HepG2 (cell line): ENCODE measurements around the gene MEF2A. TPM values are rescaled to one million over a fixed set of nuclear protein-coding genes. Genes with fewer than 3 reads are reported as not detected.

Experiments used
- ATAC-seq: fragments of 200-7000 bp; cut with Tn5 transposase; 3 replicates; pipeline ENCODE4 v1.9.1; 2020; ENCODE audit warnings: mild to moderate bottlenecking, moderate library complexity
- BruUV-seq: library from RNA; stranded (reverse); fragments of 400-500 nt; replicated peaks from 2 replicates; lab custom pipeline; 2021; lab: Mats Ljungman, UMichigan
- CTCF ChIA-PET: fragments of 300-600 bp; formaldehyde crosslinking; extraction: SDS; loops from one replicate; lab custom pipeline; 2021; ENCODE audit warnings: low total read pairs, inconsistent platforms, low intra/inter-chr PET ratio; lab: Yijun Ruan, JAX
- POLR2A ChIA-PET: fragments of 350-600 bp; sonication (Branson Sonifier 250); formaldehyde crosslinking; loops from one replicate; lab custom pipeline; 2020; ENCODE audit warnings: antibody characterized with exemption, inconsistent platforms; lab: Yijun Ruan, JAX
- DNase-seq: peaks from one replicate; pipeline ENCODE4 v3.0.0-alpha.2; 2015; ENCODE audit warnings: low spot score
- FAIRE-seq: peaks from 3 replicates; lab custom pipeline; 2011; peaks lifted over from hg19 to GRCh38; lab: Jason Lieb, UNC
- H2AFZ ChIP-seq: one replicate; pipeline ENCODE4 v1.6.1; 2011; ENCODE audit warnings: low read length, inconsistent platforms
- H3K27ac ChIP-seq: fragments of 300-600 bp; 3 replicates; pipeline ENCODE4 v1.8.0; 2011; ENCODE audit warnings: mixed run types, mild to moderate bottlenecking, mixed read lengths, low read length, inconsistent platforms; ENCODE audit not compliant: insufficient read depth; ENCODE audit errors: extremely low read length
- H3K27me3 ChIP-seq, 2 experiments: fragments of 200-600 bp in 1 of 2; 2 replicates in 1 of 2; 3 replicates in 1 of 2; pipeline versions ENCODE4 v1.6.0 to v1.8.0; 2011; ENCODE audit warnings: low read length in 2 of 2, mild to moderate bottlenecking in 2 of 2, moderate library complexity in 2 of 2, inconsistent platforms in 1 of 2; ENCODE audit not compliant: insufficient read depth in 2 of 2, control insufficient read depth in 1 of 2
- H3K36me3 ChIP-seq, 2 experiments: fragments of 200-600 bp in 1 of 2; replicated peaks in 1 of 2; 2 replicates in 1 of 2; 3 replicates in 1 of 2; pipeline versions ENCODE4 v1.5.1 to v1.8.0; 2011; ENCODE audit warnings: low read length in 2 of 2, inconsistent platforms in 1 of 2; ENCODE audit not compliant: insufficient read depth in 2 of 2, control insufficient read depth in 1 of 2
- H3K4me1 ChIP-seq: 2 replicates; pipeline ENCODE4 v1.5.1; 2012; ENCODE audit warnings: low read length, inconsistent platforms; ENCODE audit not compliant: insufficient read depth
- H3K4me2 ChIP-seq: 2 replicates; pipeline ENCODE4 v1.6.0; 2011; ENCODE audit warnings: low read depth, low read length, inconsistent platforms
- H3K4me3 ChIP-seq, 3 experiments: fragments of 200-600 bp in 1 of 3; sonication (generic), shearing (Covaris generic) in 1 of 3; replicated peaks in 1 of 3; 2 replicates each; pipeline ENCODE4 v1.5.1; 2011 to 2016; ENCODE audit warnings: low read length in 3 of 3, inconsistent platforms in 2 of 3, low read depth in 2 of 3, mild to moderate bottlenecking in 2 of 3, control low read depth in 1 of 3, mixed read lengths in 1 of 3; ENCODE audit not compliant: insufficient read depth in 1 of 3
- H3K79me2 ChIP-seq: one replicate; pipeline ENCODE4 v1.6.1; 2011; ENCODE audit warnings: low read length, inconsistent platforms; ENCODE audit not compliant: insufficient read depth
- H3K9ac ChIP-seq: 2 replicates; pipeline ENCODE4 v1.6.0; 2011; ENCODE audit warnings: mild to moderate bottlenecking, low read depth, low read length, inconsistent platforms; ENCODE audit not compliant: insufficient read depth
- H3K9me3 ChIP-seq: 2 replicates; pipeline ENCODE4 v1.5.1; 2012; ENCODE audit warnings: mild to moderate bottlenecking, low read length
- H4K20me1 ChIP-seq: 2 replicates; pipeline ENCODE4 v1.6.0; 2011; ENCODE audit warnings: inconsistent platforms, mild to moderate bottlenecking, low read length, moderate library complexity; ENCODE audit not compliant: insufficient read depth
- ELF1 ChIP-seq: sonication (generic); formaldehyde crosslinking; IDR thresholded peaks from 2 replicates; pipeline ENCODE4 v1.4.0; 2020; ENCODE audit warnings: missing genetic modification reagents
- ELF4 ChIP-seq: sonication (generic); formaldehyde crosslinking; IDR thresholded peaks from 2 replicates; pipeline ENCODE4 v1.5.0; 2020; ENCODE audit warnings: missing genetic modification reagents, mild to moderate bottlenecking, moderate library complexity, borderline replicate concordance
- KLF11 ChIP-seq: IDR thresholded peaks from 2 replicates; pipeline ENCODE4 v1.6.1; 2016; ENCODE audit warnings: missing compliant biosample characterization
- NFYB ChIP-seq: sonication (generic); formaldehyde crosslinking; IDR thresholded peaks from 2 replicates; pipeline ENCODE4 v1.4.0; 2020; ENCODE audit warnings: missing genetic modification reagents
- NFYC ChIP-seq: IDR thresholded peaks from 2 replicates; pipeline ENCODE4 v1.6.1; 2016; ENCODE audit warnings: missing genetic modification reagents, missing compliant biosample characterization
- PAX8 ChIP-seq: sonication (generic); formaldehyde crosslinking; IDR thresholded peaks from 2 replicates; pipeline ENCODE4 v1.8.0; 2022; ENCODE audit warnings: mild to moderate bottlenecking, missing genetic modification reagents, borderline replicate concordance
- PRDM15 ChIP-seq: sonication (generic); formaldehyde crosslinking; IDR thresholded peaks from 2 replicates; pipeline ENCODE4 v1.4.0; 2020; ENCODE audit warnings: missing genetic modification reagents
- SIN3A ChIP-seq: IDR thresholded peaks from 2 replicates; pipeline ENCODE4 v1.6.1; 2011; ENCODE audit warnings: low read depth, mild to moderate bottlenecking, control low read depth, low read length, borderline replicate concordance
- SMARCC2 ChIP-seq: fragments of 450-650 bp; IDR thresholded peaks from 2 replicates; pipeline ENCODE4 v1.6.1; 2017; ENCODE audit warnings: antibody characterized with exemption, mild to moderate bottlenecking
- TOPORS ChIP-seq: sonication (generic); formaldehyde crosslinking; IDR thresholded peaks from 2 replicates; pipeline ENCODE4 v1.8.0; 2023; ENCODE audit warnings: mild to moderate bottlenecking, missing genetic modification reagents
- ZNF281 ChIP-seq: sonication (generic); formaldehyde crosslinking; IDR thresholded peaks from 2 replicates; pipeline ENCODE4 v1.4.0; 2020; ENCODE audit warnings: missing genetic modification reagents, borderline replicate concordance
- ZNF484 ChIP-seq: sonication (generic); formaldehyde crosslinking; IDR thresholded peaks from 2 replicates; pipeline ENCODE4 v1.5.1; 2020; ENCODE audit warnings: mild to moderate bottlenecking, low read depth, missing genetic modification reagents, borderline replicate concordance
- ZNF552 ChIP-seq: sonication (generic); formaldehyde crosslinking; IDR thresholded peaks from 2 replicates; pipeline ENCODE4 v1.9.0; 2022; ENCODE audit warnings: missing genetic modification reagents, mild to moderate bottlenecking, borderline replicate concordance
- WGBS: methylation state at CpG from one replicate; pipeline ENCODE4 v1.1.6; 2017; ENCODE audit warnings: low lambda C conversion rate; 5-methylcytosine and 5-hydroxymethylcytosine counted together
- in situ Hi-C: cut with HindIII; loops from 2 replicates; pipeline ENCODE4 v1.10.0; 2017; ENCODE audit warnings: low pct_unique_long_range_greater_than_20kb; ENCODE audit not compliant: extremely low pct_ligation_motif_present
- intact Hi-C: fragments of 100-400 bp; cut with micrococcal nuclease; formaldehyde crosslinking; loops from one replicate; pipeline ENCODE4 v1.10.0; 2022; ENCODE audit not compliant: unreplicated experiment
- polyA plus RNA-seq, 8 experiments: library from polyadenylated mRNA; depleted of rRNA in 3 of 8; stranded (reverse) in 7 of 8; unstranded in 1 of 8; fragments of >200 nt; fragmentation: Illumina TruSeq in 4 of 8; extraction: Trizol in 4 of 8; gene quantifications; 2 replicates each; pipeline versions ENCODE4 v1.2.1 to v1.2.3, GENCODE V29; 2011 to 2016; ENCODE audit warnings: low read depth in 4 of 8, missing spikeins in 1 of 8, mixed read lengths in 1 of 8; ENCODE audit not compliant: insufficient read depth in 1 of 8
- total RNA-seq, 5 experiments: library from RNA; depleted of rRNA; stranded (reverse); fragments of >200 nt; fragmentation: Illumina TruSeq; extraction: Trizol; gene quantifications; 2 replicates each; pipeline ENCODE4 v1.2.3, GENCODE V29; 2016; ENCODE audit warnings: low read depth in 1 of 5

MEF2A gene
- total and polyA plus RNA-seq, 2 of the 13 experiments (the other 11 are each of a cell fraction or from before 2014, with no cell fraction given): 15.2 to 24.4 TPM

- Histone ChIP-seq H3K27me3 (peaks cover 0 to 5% of the 10 kb centered on the region in 2 experiments; a peak in 2 of 5 replicates), H3K4me2 (no peak overlapping the region), H3K27ac (no peak overlapping the region), H3K4me1 (no peaks in the 10 kb centered on the region; the same call in 1 of the 2 replicates), H2AFZ (no peak overlapping the region), H3K36me3 (no peaks in the 10 kb centered on the region), H3K79me2 (no peaks in the 10 kb centered on the region), H4K20me1 (no peaks in the 10 kb centered on the region), H3K9ac (no peak overlapping the region), H3K4me3 (no peak overlapping the region), H3K9me3 (no peaks in the 10 kb centered on the region)
- no peak for FAIRE-seq
- in situ Hi-C loops (no loop called here), intact Hi-C loops (no loop called here)
- TF ChIP-seq SIN3A: no peak
- TF ChIP-seq ZNF552: no peak
- TF ChIP-seq ZNF484: no peak
- no peak for TF ChIP-seq ZNF281
- no peak for TF ChIP-seq NFYC (CRISPR knock-in tag)
- no peak for TF ChIP-seq NFYB (CRISPR knock-in tag)
- no peak for TF ChIP-seq ELF4
- no peak for TF ChIP-seq KLF11 (CRISPR knock-in tag)
- TF ChIP-seq SMARCC2: no peak
- no peak for TF ChIP-seq PRDM15 (CRISPR knock-in tag)
- TF ChIP-seq PAX8 (CRISPR knock-in tag): no peak
- no peak for TF ChIP-seq ELF1 (CRISPR knock-in tag)
- TF ChIP-seq TOPORS (CRISPR knock-in tag): no peak
- ChIA-PET CTCF (no interaction called here), POLR2A (no interaction called here)
- no peak for DNase-seq
- no TSS peak for BruUV-seq
- 49% methylated on average over 5 of the region's 5 CpGs for WGBS
- no peak for ATAC-seq
Measured at GRCh38 chr15:99556011-99556410, 9.8 kb upstream of the MEF2A start.
